Vagina (tissue), 2 donors: ENCODE results near the gene NSG1. TPM values are rescaled to one million over a fixed set of nuclear protein-coding genes. Genes with fewer than 3 reads are reported as not detected.

Experiments
- DNase-seq, 2 donors: peaks; one replicate each; pipeline ENCODE4 v3.0.0-alpha.2; 2017; ENCODE audit errors: extremely low spot score in 2 of 2
- H3K27ac ChIP-seq: fragments of 200-600 bp; sonication (generic); one replicate; pipeline ENCODE4 v1.5.1; 2019
- H3K27me3 ChIP-seq: fragments of 200-600 bp; sonication (generic); one replicate; pipeline ENCODE4 v1.5.1; 2019
- H3K36me3 ChIP-seq, 2 donors: fragments of 200-600 bp; sonication (generic); one replicate each; pipeline ENCODE4 v1.5.1; 2017 to 2019
- H3K4me1 ChIP-seq: fragments of 200-600 bp; sonication (generic); one replicate; pipeline ENCODE4 v1.5.1; 2019
- H3K4me3 ChIP-seq, 2 donors: fragments of 200-600 bp; sonication (generic); 1 replicate in 1 of 2; 2 replicates in 1 of 2; pipeline ENCODE4 v1.5.1; 2016 to 2019
- H3K9me3 ChIP-seq: fragments of 200-600 bp; sonication (generic); one replicate; pipeline ENCODE4 v1.5.1; 2019
- POLR2A ChIP-seq, 2 donors: fragments of 450-650 bp; IDR thresholded peaks; one replicate each; pipeline ENCODE4 v1.6.1; 2017; ENCODE audit warnings: antibody characterized with exemption in 2 of 2, mild to moderate bottlenecking in 2 of 2, moderate library complexity in 2 of 2
- POLR2AphosphoS5 ChIP-seq, 2 donors: sonication (generic); formaldehyde crosslinking; IDR thresholded peaks; one replicate each; pipeline ENCODE4 v1.9.0; 2017; ENCODE audit warnings: antibody characterized with exemption in 2 of 2, mild to moderate bottlenecking in 2 of 2, low read depth in 1 of 2; ENCODE audit not compliant: insufficient read depth in 1 of 2
- intact Hi-C: fragments of 100-400 bp; cut with DNase I; formaldehyde crosslinking; loops from one replicate; pipeline ENCODE4 v1.15.1; 2023
- total RNA-seq: library from RNA; depleted of rRNA; stranded (reverse); fragments of >200 nt; gene quantifications from one replicate; pipeline ENCODE4 v1.2.3, GENCODE V29; 2016
- TF ChIP-seq, protein P1 (sequence below), 3 experiments: fragments of 450-650 bp in 2 of 3; fragments of 200-600 bp in 1 of 3; sonication (generic) in 1 of 3; IDR thresholded peaks; one replicate each; pipeline ENCODE4 v1.5.1; 2017 to 2019; ENCODE audit warnings: antibody characterized with exemption in 3 of 3, mild to moderate bottlenecking in 2 of 3, moderate library complexity in 2 of 3

NSG1 gene
- total RNA-seq, 1 donor from 2014 or later, result 32.9 TPM

DNA sequence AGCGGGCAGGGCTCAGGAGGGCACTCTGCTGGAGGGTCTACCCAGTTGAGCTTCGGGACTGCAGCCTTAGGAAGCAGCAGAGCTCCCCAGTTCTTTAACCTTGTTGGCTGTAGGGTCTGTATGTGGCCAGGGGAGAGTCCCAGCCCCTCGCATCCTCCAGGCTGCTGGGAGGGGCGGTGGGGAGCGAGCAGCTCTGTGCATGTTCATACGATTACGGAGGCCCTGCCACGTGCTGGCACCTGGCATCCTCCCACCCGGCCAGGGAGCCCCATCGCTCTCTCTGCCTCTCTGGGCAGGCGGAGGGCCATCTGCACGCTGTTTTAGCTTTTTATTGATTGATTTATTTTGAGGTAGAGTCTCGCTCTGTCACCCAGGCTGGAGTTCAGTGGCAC, 21.2 kb downstream of the NSG1 start:
- peaks cover 4% of the 10 kb centered on the region for H3K4me1 ChIP-seq
- H3K27ac ChIP-seq, result no peak overlapping the region
- no peaks in the 10 kb centered on the region for H3K27me3 ChIP-seq
- TF ChIP-seq, protein P1, sequence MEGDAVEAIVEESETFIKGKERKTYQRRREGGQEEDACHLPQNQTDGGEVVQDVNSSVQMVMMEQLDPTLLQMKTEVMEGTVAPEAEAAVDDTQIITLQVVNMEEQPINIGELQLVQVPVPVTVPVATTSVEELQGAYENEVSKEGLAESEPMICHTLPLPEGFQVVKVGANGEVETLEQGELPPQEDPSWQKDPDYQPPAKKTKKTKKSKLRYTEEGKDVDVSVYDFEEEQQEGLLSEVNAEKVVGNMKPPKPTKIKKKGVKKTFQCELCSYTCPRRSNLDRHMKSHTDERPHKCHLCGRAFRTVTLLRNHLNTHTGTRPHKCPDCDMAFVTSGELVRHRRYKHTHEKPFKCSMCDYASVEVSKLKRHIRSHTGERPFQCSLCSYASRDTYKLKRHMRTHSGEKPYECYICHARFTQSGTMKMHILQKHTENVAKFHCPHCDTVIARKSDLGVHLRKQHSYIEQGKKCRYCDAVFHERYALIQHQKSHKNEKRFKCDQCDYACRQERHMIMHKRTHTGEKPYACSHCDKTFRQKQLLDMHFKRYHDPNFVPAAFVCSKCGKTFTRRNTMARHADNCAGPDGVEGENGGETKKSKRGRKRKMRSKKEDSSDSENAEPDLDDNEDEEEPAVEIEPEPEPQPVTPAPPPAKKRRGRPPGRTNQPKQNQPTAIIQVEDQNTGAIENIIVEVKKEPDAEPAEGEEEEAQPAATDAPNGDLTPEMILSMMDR (IDR thresholded peaks at IDR 0.05), result no peak
- TF ChIP-seq POLR2A (IDR thresholded peaks at IDR 0.05) (no peak), POLR2AphosphoS5 (IDR thresholded peaks at IDR 0.05; ENCODE audit: insufficient read depth in 1 of 2, low read depth in 1 of 2) (no peak)
- no peak overlapping the region for H3K4me3 ChIP-seq
- intact Hi-C loops, result no loop called here
- DNase-seq, result no peak
- no peaks in the 10 kb centered on the region for H3K36me3 ChIP-seq
- no peaks in the 10 kb centered on the region for H3K9me3 ChIP-seq

DNA sequence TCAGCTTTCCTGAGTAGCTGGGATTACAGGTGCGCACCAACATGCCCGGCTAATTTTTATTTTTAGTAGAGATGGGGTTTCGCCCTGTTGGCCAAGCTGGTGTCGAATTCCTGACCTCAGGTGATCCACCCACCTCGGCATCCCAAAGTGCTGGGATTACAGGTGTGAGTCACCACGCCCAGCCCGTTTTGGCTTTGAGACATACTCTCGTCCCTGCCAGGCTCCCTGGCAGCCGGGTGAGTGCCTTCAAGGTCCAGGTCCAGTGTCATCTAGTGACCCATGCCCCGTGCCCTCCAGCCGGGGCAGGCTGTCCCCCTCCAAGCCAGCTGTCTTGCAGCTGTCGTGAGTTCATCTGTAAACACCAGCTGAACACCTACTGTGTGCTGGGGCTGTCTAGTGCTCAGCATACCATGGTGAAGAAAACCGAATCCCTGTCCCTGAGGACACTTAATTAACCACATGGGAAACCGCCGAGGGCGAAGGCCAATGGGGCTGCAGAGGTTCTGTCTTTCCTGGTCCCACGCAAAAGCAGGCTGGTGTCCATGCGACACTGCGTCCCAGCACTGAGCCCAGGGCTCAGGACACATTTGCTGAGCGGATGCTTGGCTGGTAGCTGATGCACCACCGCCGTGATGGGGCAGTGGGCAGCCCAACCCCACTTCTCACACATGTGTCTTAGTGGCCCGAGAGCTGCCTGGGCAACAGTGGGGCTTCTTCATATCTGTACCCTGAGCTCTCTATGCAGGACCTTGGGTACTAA, 21.9 kb downstream of the NSG1 start:
- H3K4me1 ChIP-seq, result peaks cover 4% of the 10 kb centered on the region
- no peaks in the 10 kb centered on the region for H3K9me3 ChIP-seq
- no peaks in the 10 kb centered on the region for H3K36me3 ChIP-seq
- H3K27me3 ChIP-seq, result no peaks in the 10 kb centered on the region
- no peak for DNase-seq
- no peak overlapping the region for H3K4me3 ChIP-seq
- TF ChIP-seq, protein P1 (IDR thresholded peaks at IDR 0.05), result no peak
- TF ChIP-seq POLR2AphosphoS5 (IDR thresholded peaks at IDR 0.05; ENCODE audit: insufficient read depth in 1 of 2, low read depth in 1 of 2) (no peak), POLR2A (IDR thresholded peaks at IDR 0.05) (no peak)
- intact Hi-C loops, result no loop called here
- no peak overlapping the region for H3K27ac ChIP-seq

DNA sequence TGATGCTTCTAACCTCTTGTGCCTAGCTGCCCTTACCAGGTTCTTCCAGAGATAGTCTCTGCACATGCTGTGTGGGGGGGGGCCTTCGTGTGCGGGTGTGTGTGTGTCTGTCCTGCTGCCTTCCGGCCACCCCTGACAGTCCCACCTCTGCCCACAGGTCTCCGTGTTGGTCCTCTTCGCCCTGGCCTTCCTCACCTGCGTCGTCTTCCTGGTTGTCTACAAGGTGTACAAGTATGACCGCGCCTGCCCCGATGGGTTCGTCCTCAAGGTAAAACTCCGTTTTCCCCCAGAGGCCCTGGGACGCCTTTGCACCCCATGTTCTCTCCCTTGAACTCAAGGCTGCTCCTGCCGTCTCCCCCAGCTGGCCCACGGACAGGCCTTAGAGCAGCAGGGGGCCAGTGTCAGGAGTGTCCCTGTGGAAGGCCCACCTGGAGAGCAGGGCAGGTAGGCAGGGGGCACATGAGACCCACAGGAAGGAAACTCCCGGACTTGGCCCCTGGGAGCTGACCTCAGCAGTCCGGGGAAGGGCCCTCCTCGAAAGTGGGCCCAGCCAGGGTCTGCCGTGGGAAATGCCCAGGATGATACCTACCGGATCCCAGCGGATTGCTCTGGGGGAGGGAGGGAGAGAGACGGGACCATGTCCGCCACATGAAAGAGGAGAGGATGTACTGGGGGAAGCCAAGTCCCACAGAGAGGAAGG, 22.7 kb downstream of the NSG1 start:
- intact Hi-C loops, result no loop called here
- H3K27ac ChIP-seq, result no peak overlapping the region
- no peaks in the 10 kb centered on the region for H3K9me3 ChIP-seq
- no peaks in the 10 kb centered on the region for H3K36me3 ChIP-seq
- no peaks in the 10 kb centered on the region for H3K27me3 ChIP-seq
- H3K4me1 ChIP-seq, result peaks cover 4% of the 10 kb centered on the region
- TF ChIP-seq, protein P1 (IDR thresholded peaks at IDR 0.05), result no peak
- TF ChIP-seq POLR2AphosphoS5 (IDR thresholded peaks at IDR 0.05; ENCODE audit: insufficient read depth in 1 of 2, low read depth in 1 of 2) (no peak), POLR2A (IDR thresholded peaks at IDR 0.05) (no peak)
- DNase-seq, result no peak
- H3K4me3 ChIP-seq, result no peak overlapping the region

DNA sequence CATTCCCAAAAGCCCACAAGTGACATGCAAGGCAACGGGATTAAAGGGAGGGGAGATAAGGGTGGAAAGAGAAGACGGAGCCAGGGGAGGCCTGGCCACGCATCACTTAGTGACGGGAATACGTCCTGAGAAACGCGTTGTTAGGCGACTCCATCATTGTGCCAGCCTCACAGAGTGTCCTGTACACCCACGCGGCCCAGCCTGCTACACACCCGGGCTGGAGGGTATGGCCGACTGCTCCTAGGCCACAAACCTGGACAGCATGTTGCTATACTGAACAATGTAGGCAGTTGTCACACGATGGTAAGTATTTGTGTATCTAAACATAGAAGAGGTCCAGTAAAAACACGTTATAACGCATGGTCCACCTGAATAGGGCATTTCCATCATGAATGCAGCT, 23.4 kb downstream of the NSG1 start:
- Histone ChIP-seq H3K4me3 (no peak overlapping the region), H3K4me1 (peaks cover 4% of the 10 kb centered on the region), H3K9me3 (no peaks in the 10 kb centered on the region), H3K27me3 (no peaks in the 10 kb centered on the region), H3K27ac (no peak overlapping the region), H3K36me3 (no peaks in the 10 kb centered on the region)
- intact Hi-C loops, result no loop called here
- DNase-seq, result no peak
- TF ChIP-seq, protein P1 (IDR thresholded peaks at IDR 0.05), result no peak
- no peak for TF ChIP-seq POLR2AphosphoS5 (IDR thresholded peaks at IDR 0.05; ENCODE audit: insufficient read depth in 1 of 2, low read depth in 1 of 2)
- no peak for TF ChIP-seq POLR2A (IDR thresholded peaks at IDR 0.05)

DNA sequence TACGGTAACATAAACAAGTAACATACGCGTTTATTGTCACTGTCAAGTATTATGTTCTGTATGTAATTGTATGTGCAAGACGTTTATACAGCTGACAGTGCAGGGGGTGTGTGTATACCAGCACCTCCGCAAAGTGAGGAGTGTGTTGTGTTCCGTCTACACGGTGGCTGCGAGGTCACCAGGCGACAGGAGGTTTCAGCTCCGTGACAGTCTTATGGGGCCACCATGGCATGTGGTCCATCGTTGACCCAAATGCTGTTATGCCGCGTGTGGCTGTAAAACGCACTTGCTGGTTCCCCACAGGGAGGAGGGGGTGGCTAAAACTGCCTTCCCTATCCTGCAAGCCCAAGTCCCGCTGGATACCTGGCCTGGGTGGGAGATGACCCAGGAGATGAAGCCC, 25.0 kb downstream of the NSG1 start:
- Histone ChIP-seq H3K9me3 (no peaks in the 10 kb centered on the region), H3K4me1 (peaks cover 4% of the 10 kb centered on the region), H3K36me3 (peaks cover 0 to 6% of the 10 kb centered on the region in 2 donors), H3K27me3 (no peaks in the 10 kb centered on the region), H3K4me3 (no peak overlapping the region), H3K27ac (no peak overlapping the region)
- DNase-seq, result no peak
- TF ChIP-seq, protein P1 (IDR thresholded peaks at IDR 0.05), result no peak
- no peak for TF ChIP-seq POLR2A (IDR thresholded peaks at IDR 0.05)
- TF ChIP-seq POLR2AphosphoS5 (IDR thresholded peaks at IDR 0.05; ENCODE audit: insufficient read depth in 1 of 2, low read depth in 1 of 2), result no peak
- intact Hi-C loops, result no loop called here
